Activated CD8-positive, alpha-beta memory T cell treated with anti-CD3 and anti-CD28 coated beads, Interleukin-2, amount 10 ng/mL, durations not matched to agents 7 days and 5 days (primary cell): ENCODE data around the gene KDM6A. TPM values are rescaled to one million over a fixed set of nuclear protein-coding genes. Genes with fewer than 3 reads are reported as not detected.
"Not testable (repeated sequence)": the region's sequence is repeated elsewhere in the genome, so short reads cannot be mapped to it uniquely, and the experiment has no call there.

ENCODE experiments used
- ATAC-seq: fragments of 150-1000 bp; cut with Tn5 transposase; one replicate; pipeline ENCODE4 v1.10.0; 2021; ENCODE audit warnings: moderate library complexity
- CTCF ChIA-PET: fragments of 350-600 bp; sonication (Branson Sonifier 250); formaldehyde crosslinking; loops from one replicate; lab custom pipeline; 2021; ENCODE audit warnings: antibody characterized with exemption; lab: Charles Lee
- DNase-seq: peaks from one replicate; pipeline ENCODE4 v3.0.0-alpha.2; 2020
- H3K27ac Mint-ChIP-seq: one replicate; pipeline ENCODE4 v1.8.0; 2021; ENCODE audit warnings: mild to moderate bottlenecking, mixed read lengths
- H3K27me3 Mint-ChIP-seq: one replicate; pipeline ENCODE4 v1.8.0; 2021; ENCODE audit warnings: mixed read lengths
- H3K36me3 Mint-ChIP-seq: one replicate; pipeline ENCODE4 v1.8.0; 2021; ENCODE audit warnings: mild to moderate bottlenecking, mixed read lengths
- H3K4me1 Mint-ChIP-seq: one replicate; pipeline ENCODE4 v1.8.0; 2021; ENCODE audit warnings: mixed read lengths
- H3K4me3 Mint-ChIP-seq: one replicate; pipeline ENCODE4 v1.8.0; 2021; ENCODE audit warnings: mild to moderate bottlenecking, moderate library complexity, mixed read lengths
- H3K9me3 Mint-ChIP-seq: one replicate; pipeline ENCODE4 v1.8.0; 2022; ENCODE audit warnings: low read depth, mixed read lengths
- total RNA-seq, 2 experiments: library from RNA; stranded (reverse); gene quantifications; one replicate each; pipeline ENCODE4 v1.2.3, GENCODE V29; 2021

The KDM6A gene
- total RNA-seq, 2 experiments from 2014 or later, result 25.9 to 33.7 TPM

- peaks cover 6% of the 10 kb centered on the region for H3K36me3 Mint-ChIP-seq
- H3K9me3 Mint-ChIP-seq, result no peaks in the 10 kb centered on the region
- DNase-seq, result no peak
- peaks cover 14% of the 10 kb centered on the region for H3K4me1 Mint-ChIP-seq
- ATAC-seq, result no peak
- CTCF ChIA-PET, result interaction anchor here (0.8 to 0.9 kb wide), 2 partner anchors 9 to 11 kb away, joined by 3 to 4 read pairs; no protein-coding TSS in a partner anchor
- H3K27me3 Mint-ChIP-seq, result no peaks in the 10 kb centered on the region
- no peak overlapping the region for H3K27ac Mint-ChIP-seq
- H3K4me3 Mint-ChIP-seq, result no peak overlapping the region
Observed at GRCh38 chrX:44914532-44915198, 41.7 kb downstream of the KDM6A start.

DNA sequence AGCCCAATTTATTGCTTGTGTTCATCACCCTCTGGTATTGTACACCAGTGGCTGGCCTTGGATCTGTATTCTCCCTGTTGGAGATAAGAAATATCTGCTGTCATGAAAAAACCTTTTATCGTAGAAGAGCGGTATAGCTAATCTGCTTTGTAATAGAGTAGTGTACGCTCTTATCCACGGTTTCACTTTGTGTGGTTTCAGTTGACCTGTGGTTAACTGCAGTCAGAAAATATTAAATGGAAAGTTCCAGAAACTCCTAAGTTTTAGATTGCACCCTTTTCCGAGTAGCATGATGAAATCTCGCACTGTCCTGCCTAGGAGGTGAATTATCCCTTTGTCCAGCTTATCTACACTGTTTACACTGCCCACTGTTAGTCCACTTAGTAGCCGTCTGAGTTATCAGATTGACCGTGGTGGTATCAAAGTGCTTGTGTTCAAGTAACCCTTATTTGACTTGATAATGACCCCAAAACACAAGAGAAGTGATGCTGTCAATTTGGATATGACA lies 42.4 kb downstream of the KDM6A start:
- no peak for ATAC-seq
- no peak for DNase-seq
- no peaks in the 10 kb centered on the region for H3K9me3 Mint-ChIP-seq
- H3K27ac Mint-ChIP-seq, result no peak overlapping the region
- H3K36me3 Mint-ChIP-seq, result peaks cover 6% of the 10 kb centered on the region
- no peaks in the 10 kb centered on the region for H3K27me3 Mint-ChIP-seq
- peaks cover 14% of the 10 kb centered on the region for H3K4me1 Mint-ChIP-seq
- H3K4me3 Mint-ChIP-seq, result no peak overlapping the region
- CTCF ChIA-PET, result interaction anchor here (0.9 kb wide), 1 partner anchor 10 kb away, joined by 4 read pairs; no protein-coding TSS in a partner anchor

GRCh38 chrX:44918722-44919121 lies 45.7 kb downstream of the KDM6A start:
- H3K9me3 Mint-ChIP-seq, result no peaks in the 10 kb centered on the region
- H3K4me1 Mint-ChIP-seq, result peaks cover 25% of the 10 kb centered on the region
- no peak for ATAC-seq
- H3K27me3 Mint-ChIP-seq, result no peaks in the 10 kb centered on the region
- CTCF ChIA-PET, result no interaction called here
- no peak for DNase-seq
- no peak overlapping the region for H3K4me3 Mint-ChIP-seq
- peaks cover 6% of the 10 kb centered on the region for H3K36me3 Mint-ChIP-seq
- H3K27ac Mint-ChIP-seq, result no peak overlapping the region

DNA sequence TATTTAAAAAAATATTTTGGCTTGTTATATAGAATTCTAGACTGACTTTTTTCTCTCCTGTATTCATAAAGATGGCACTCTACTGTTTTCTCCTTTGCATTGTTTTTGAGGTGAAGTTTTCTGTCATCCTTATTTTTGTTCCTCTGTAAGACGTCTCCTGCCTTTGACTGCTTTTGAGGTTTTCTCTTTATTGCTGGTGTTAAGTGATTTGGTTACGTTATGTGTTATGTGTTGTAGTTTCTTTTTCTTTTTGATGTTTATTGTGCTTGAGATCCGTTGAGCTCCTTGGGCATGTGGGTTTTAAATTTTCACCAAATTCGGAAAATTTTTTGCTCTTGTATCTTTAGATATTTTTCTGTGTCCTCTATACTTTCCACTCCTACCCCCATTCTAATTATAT lies 50.0 kb downstream of the KDM6A start:
- Mint-ChIP-seq H3K27ac (peak overlapping the region; percentile 69), H3K36me3 (peaks cover 10% of the 10 kb centered on the region), H3K27me3 (no peaks in the 10 kb centered on the region), H3K4me3 (peak overlapping the region; percentile 30), H3K9me3 (no peaks in the 10 kb centered on the region), H3K4me1 (peaks cover 24% of the 10 kb centered on the region)
- no peak for DNase-seq
- CTCF ChIA-PET, result no interaction called here
- peak; percentile 57 for ATAC-seq

- Mint-ChIP-seq H3K27me3 (no peaks in the 10 kb centered on the region), H3K9me3 (no peaks in the 10 kb centered on the region), H3K4me3 (no peak overlapping the region), H3K4me1 (peaks cover 20% of the 10 kb centered on the region), H3K27ac (no peak overlapping the region), H3K36me3 (peaks cover 15% of the 10 kb centered on the region)
- ATAC-seq (no peak), DNase-seq (no peak)
- CTCF ChIA-PET, result no interaction called here
Observed at GRCh38 chrX:44927398-44927797, 54.4 kb downstream of the KDM6A start.

DNA sequence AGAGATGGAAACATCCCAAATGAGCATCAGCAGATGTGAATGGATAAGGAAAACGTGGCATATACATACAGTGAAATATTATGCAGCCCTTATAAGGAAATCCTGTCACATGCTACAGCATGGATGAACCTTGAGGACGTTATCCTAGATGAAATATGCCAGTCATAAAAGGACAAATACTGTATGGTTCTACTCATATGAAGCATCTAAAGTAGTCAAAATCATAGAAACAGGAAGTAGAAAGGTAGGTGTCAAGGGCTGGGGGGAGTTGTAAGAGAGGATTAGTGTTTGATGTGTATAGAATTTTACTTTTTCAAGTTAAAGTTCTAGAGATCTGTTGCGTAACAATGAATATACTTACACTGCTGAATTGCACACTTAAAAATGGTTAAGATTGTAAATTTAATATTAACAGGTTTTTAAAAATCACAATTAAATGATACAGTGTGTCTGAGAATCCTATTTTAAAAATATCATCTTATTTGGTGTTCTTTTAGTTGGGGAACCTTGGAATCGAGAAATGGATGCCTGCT lies 58.5 kb downstream of the KDM6A start:
- Mint-ChIP-seq H3K4me3 (no peak overlapping the region), H3K27me3 (no peaks in the 10 kb centered on the region), H3K4me1 (peaks cover 5% of the 10 kb centered on the region), H3K36me3 (peaks cover 12% of the 10 kb centered on the region), H3K9me3 (no peaks in the 10 kb centered on the region), H3K27ac (no peak overlapping the region)
- no peak for DNase-seq
- CTCF ChIA-PET, result no interaction called here
- no peak for ATAC-seq

DNA sequence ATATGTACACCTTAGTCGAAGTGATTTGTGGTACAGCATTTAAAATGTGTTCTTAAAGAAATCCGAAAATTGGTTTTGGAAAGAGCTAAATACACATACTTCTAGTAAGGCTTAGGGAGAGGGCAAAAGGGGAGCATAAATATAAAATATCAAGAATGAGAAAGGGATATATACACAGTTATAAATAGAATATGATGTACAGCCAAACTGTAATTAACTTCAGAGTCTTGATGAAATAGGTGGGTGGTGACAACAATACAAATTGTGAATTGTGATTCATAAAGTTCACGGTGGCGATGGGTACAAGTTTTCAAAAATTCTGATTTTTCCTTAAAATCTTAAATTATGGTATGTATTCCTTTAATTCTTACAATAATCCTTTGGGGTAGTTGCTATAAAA lies 62.2 kb downstream of the KDM6A start:
- Mint-ChIP-seq H3K27ac (no peak overlapping the region), H3K9me3 (no peaks in the 10 kb centered on the region), H3K4me1 (peaks cover 4% of the 10 kb centered on the region), H3K27me3 (no peaks in the 10 kb centered on the region), H3K4me3 (no peak overlapping the region), H3K36me3 (peaks cover 5% of the 10 kb centered on the region)
- DNase-seq (no peak), ATAC-seq (no peak)
- CTCF ChIA-PET, result no interaction called here

DNA sequence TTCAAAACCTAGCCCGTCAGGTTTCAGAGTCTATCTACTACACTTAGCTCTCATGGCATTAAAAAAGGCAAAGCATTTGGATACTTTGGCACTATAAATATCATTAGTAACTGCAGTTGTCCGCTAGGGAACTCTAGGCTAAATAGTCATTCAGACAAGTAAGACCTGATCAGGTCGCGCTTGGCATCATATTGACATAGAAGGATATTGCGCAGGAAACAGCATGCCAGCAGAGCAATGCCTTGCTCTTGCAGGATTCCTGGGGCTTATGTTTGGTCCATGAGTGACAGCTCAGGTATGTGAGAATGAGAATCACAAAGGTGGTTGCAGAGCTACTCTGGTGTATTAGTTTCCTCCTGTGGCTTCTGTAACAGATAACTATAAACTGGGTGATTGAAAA lies 62.7 kb downstream of the KDM6A start:
- Mint-ChIP-seq H3K9me3 (no peaks in the 10 kb centered on the region), H3K4me3 (no peak overlapping the region), H3K36me3 (peaks cover 5% of the 10 kb centered on the region), H3K4me1 (peaks cover 4% of the 10 kb centered on the region), H3K27ac (no peak overlapping the region), H3K27me3 (no peaks in the 10 kb centered on the region)
- no peak for DNase-seq
- CTCF ChIA-PET, result no interaction called here
- no peak for ATAC-seq

GRCh38 chrX:44937606-44938005 lies 64.6 kb downstream of the KDM6A start:
- H3K27me3 Mint-ChIP-seq, result no peaks in the 10 kb centered on the region
- H3K4me3 Mint-ChIP-seq, result no peak overlapping the region
- H3K9me3 Mint-ChIP-seq, result no peaks in the 10 kb centered on the region
- CTCF ChIA-PET, result no interaction called here
- peaks cover 8% of the 10 kb centered on the region for H3K36me3 Mint-ChIP-seq
- H3K27ac Mint-ChIP-seq, result no peak overlapping the region
- peaks cover 2% of the 10 kb centered on the region for H3K4me1 Mint-ChIP-seq
- ATAC-seq (no peak), DNase-seq (no peak)

DNA sequence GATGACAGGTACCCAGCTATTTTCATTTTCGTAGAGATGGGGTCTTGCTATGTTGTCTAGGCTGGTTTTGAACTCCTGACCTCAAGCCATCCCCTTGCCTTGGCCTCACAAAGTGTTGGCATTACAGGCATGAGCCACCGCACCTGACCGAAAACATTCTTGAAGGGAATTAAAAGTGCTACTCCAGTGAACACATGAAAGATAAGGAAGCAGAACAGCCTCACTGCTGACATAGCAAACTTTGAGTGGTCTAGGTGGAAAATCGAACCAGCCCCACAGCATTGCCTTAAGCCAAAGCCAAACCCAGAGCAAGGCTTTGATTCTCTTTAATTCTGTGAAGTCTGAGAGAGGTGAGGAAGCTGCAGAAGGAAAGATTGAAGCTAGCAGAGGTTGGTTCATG lies 65.1 kb downstream of the KDM6A start:
- no peak overlapping the region for H3K27ac Mint-ChIP-seq
- H3K4me1 Mint-ChIP-seq, result peaks cover 2% of the 10 kb centered on the region
- no peak for DNase-seq
- no peak overlapping the region for H3K4me3 Mint-ChIP-seq
- CTCF ChIA-PET, result no interaction called here
- ATAC-seq, result no peak
- H3K27me3 Mint-ChIP-seq, result no peaks in the 10 kb centered on the region
- no peaks in the 10 kb centered on the region for H3K9me3 Mint-ChIP-seq
- peaks cover 8% of the 10 kb centered on the region for H3K36me3 Mint-ChIP-seq

GRCh38 chrX:44940541-44940940 lies 67.6 kb downstream of the KDM6A start:
- DNase-seq, ATAC-seq, CTCF ChIA-PET, H3K27me3 Mint-ChIP-seq, H3K27ac Mint-ChIP-seq, H3K9me3 Mint-ChIP-seq, H3K4me1 Mint-ChIP-seq, H3K4me3 Mint-ChIP-seq: not testable (repeated sequence)
- H3K36me3 Mint-ChIP-seq, result peaks cover 17% of the 10 kb centered on the region

- no peak for DNase-seq
- no peaks in the 10 kb centered on the region for H3K27me3 Mint-ChIP-seq
- peaks cover 2% of the 10 kb centered on the region for H3K4me1 Mint-ChIP-seq
- no peak overlapping the region for H3K4me3 Mint-ChIP-seq
- no peaks in the 10 kb centered on the region for H3K9me3 Mint-ChIP-seq
- peaks cover 17% of the 10 kb centered on the region for H3K36me3 Mint-ChIP-seq
- no peak for ATAC-seq
- no peak overlapping the region for H3K27ac Mint-ChIP-seq
- CTCF ChIA-PET, result no interaction called here
Observed at GRCh38 chrX:44943007-44943406, 70.0 kb downstream of the KDM6A start.

DNA sequence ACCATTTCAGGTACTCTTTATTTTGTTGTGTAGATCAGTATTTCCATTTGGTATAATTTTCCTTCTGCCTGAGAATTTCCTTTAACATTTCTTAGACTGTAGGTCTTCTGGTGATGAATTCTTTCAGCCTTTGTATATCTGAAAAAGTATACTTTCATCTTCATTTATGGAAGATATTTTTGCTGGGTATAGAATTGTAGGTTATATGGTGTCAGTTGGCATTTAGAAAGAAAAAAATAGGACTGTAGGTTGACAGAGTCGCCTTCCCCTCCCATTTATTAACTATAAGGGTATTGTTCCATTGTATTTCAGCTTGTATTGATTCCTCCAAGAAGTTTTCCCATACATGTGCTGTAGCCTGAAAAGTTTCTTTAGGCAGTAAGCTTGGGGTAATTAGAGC lies 71.9 kb downstream of the KDM6A start:
- Mint-ChIP-seq H3K4me1 (peaks cover 6% of the 10 kb centered on the region), H3K9me3 (no peaks in the 10 kb centered on the region), H3K36me3 (peaks cover 16% of the 10 kb centered on the region), H3K4me3 (no peak overlapping the region), H3K27me3 (no peaks in the 10 kb centered on the region), H3K27ac (no peak overlapping the region)
- CTCF ChIA-PET, result no interaction called here
- DNase-seq (no peak), ATAC-seq (no peak)

DNA sequence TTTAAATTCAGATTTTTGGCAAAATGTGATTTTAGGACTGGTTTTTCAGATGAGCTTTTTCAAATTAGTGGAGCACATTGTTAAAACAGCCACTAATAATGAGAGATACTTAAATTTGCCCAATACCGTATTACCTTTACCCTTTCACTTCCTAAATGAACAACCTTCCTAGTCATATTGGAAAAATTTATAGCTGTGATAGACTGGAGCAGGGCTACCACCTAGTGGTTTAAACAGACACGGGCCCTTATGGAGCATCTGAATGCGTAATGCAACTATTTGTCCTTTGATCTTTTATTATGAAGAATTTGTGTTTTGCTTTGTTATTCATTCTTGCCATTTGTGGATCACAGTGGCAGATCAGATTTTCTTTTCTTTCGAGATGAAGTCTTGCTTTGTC lies 72.7 kb downstream of the KDM6A start:
- ATAC-seq (no peak), DNase-seq (no peak)
- Mint-ChIP-seq H3K4me3 (no peak overlapping the region), H3K9me3 (no peaks in the 10 kb centered on the region), H3K4me1 (peaks cover 7% of the 10 kb centered on the region), H3K27ac (no peak overlapping the region), H3K36me3 (peaks cover 16% of the 10 kb centered on the region), H3K27me3 (no peaks in the 10 kb centered on the region)
- CTCF ChIA-PET, result no interaction called here
